CD4-positive, alpha-beta T cell treated with Interleukin-6 at 100 ng/mL for 8 hours (primary cell): ENCODE data around the gene CACNG8.
"Not testable (repeated sequence)": the region's sequence is repeated elsewhere in the genome, so short reads cannot be mapped to it uniquely, and the experiment has no call there.

Source experiments
- DNase-seq: peaks from one replicate; pipeline ENCODE4 v3.0.0-alpha.2; 2020; ENCODE audit warnings: mixed read lengths, low spot score

The CACNG8 gene

GRCh38 chr19:54035215-54036178, 72.8 kb downstream of the CACNG8 start:
- DNase-seq: no peak

- DNase-seq: not testable (repeated sequence)
Measured at GRCh38 chr19:54036542-54036941, 73.8 kb downstream of the CACNG8 start.
